ENCODE measurements around the gene EYS. TPM values are rescaled to one million over a fixed set of nuclear protein-coding genes. Genes with fewer than 3 reads are reported as not detected.

EYS gene
- total RNA-seq, 1 donor from 2014 or later = not detected

- Histone ChIP-seq H3K27ac (no peak overlapping the region), H3K27me3 (ENCODE audit: low read depth) (no peaks in the 10 kb centered on the region), H3K4me1 (no peaks in the 10 kb centered on the region), H3K4me3 (no peak overlapping the region), H3K36me3 (no peaks in the 10 kb centered on the region), H3K9me3 (no peaks in the 10 kb centered on the region)
- ATAC-seq (no peak), DNase-seq (no peak)
- intact Hi-C loops (cut with DNase I) = no loop called here
- no peak for TF ChIP-seq CTCF (IDR thresholded peaks at IDR 0.05)
Measured at GRCh38 chr6:65650086-65650485, 56.9 kb downstream of the EYS start.

- no peak for TF ChIP-seq CTCF (IDR thresholded peaks at IDR 0.05)
- Histone ChIP-seq H3K27ac (no peak overlapping the region), H3K4me3 (no peak overlapping the region), H3K36me3 (no peaks in the 10 kb centered on the region), H3K27me3 (ENCODE audit: low read depth) (no peaks in the 10 kb centered on the region), H3K4me1 (no peaks in the 10 kb centered on the region), H3K9me3 (no peaks in the 10 kb centered on the region)
- no peak for DNase-seq
- intact Hi-C loops (cut with DNase I) = no loop called here
- ATAC-seq = no peak
Measured at GRCh38 chr6:65649392-65649791, 57.6 kb downstream of the EYS start.

GRCh38 chr6:65646544-65646943 is 60.5 kb downstream of the EYS start:
- Histone ChIP-seq H3K4me3 (no peak overlapping the region), H3K27me3 (ENCODE audit: low read depth) (no peaks in the 10 kb centered on the region), H3K27ac (no peak overlapping the region), H3K9me3 (no peaks in the 10 kb centered on the region), H3K4me1 (no peaks in the 10 kb centered on the region), H3K36me3 (no peaks in the 10 kb centered on the region)
- DNase-seq (no peak), ATAC-seq (no peak)
- TF ChIP-seq CTCF (IDR thresholded peaks at IDR 0.05) = no peak
- intact Hi-C loops (cut with DNase I) = no loop called here

- Histone ChIP-seq H3K9me3 (no peaks in the 10 kb centered on the region), H3K27ac (no peak overlapping the region), H3K4me3 (no peak overlapping the region), H3K27me3 (ENCODE audit: low read depth) (no peaks in the 10 kb centered on the region), H3K36me3 (no peaks in the 10 kb centered on the region), H3K4me1 (no peaks in the 10 kb centered on the region)
- intact Hi-C loops (cut with DNase I) = no loop called here
- ATAC-seq (no peak), DNase-seq (no peak)
- no peak for TF ChIP-seq CTCF (IDR thresholded peaks at IDR 0.05)
Measured at GRCh38 chr6:65642776-65643175, 64.2 kb downstream of the EYS start.

- TF ChIP-seq CTCF (IDR thresholded peaks at IDR 0.05) = no peak
- ATAC-seq = peak; percentile 43 to 52
Measured at GRCh38 chr6:65638047-65638831, 68.8 kb downstream of the EYS start.

More at GRCh38 chr6:65638047-65638831, 68.8 kb downstream of the EYS start:
- intact Hi-C loops (cut with DNase I) = no loop called here
- Histone ChIP-seq H3K4me1 (no peaks in the 10 kb centered on the region), H3K9me3 (no peaks in the 10 kb centered on the region), H3K36me3 (no peaks in the 10 kb centered on the region), H3K27ac (no peak overlapping the region), H3K4me3 (no peak overlapping the region), H3K27me3 (ENCODE audit: low read depth) (no peaks in the 10 kb centered on the region)
- no peak for DNase-seq
